Gastroesophageal sphincter (tissue), 4 donors: ENCODE data around the gene AEBP1. TPM values are rescaled to one million over a fixed set of nuclear protein-coding genes. Genes with fewer than 3 reads are reported as not detected.

Experiments
- ATAC-seq: fragments of 150-250 bp; one replicate; pipeline ENCODE4 v1.9.1; 2016; ENCODE audit warnings: mild to moderate bottlenecking, moderate library complexity
- H3K27ac ChIP-seq, 4 donors: fragments of 200-600 bp; sonication (generic) in 3 of 4; 1 replicate in 3 of 4; 2 replicates in 1 of 4; pipeline ENCODE4 v1.5.1; 2016 to 2019
- H3K27me3 ChIP-seq: fragments of 200-600 bp; sonication (generic); one replicate; pipeline ENCODE4 v1.5.1; 2019
- H3K36me3 ChIP-seq, 2 donors: fragments of 200-600 bp; sonication (generic); one replicate each; pipeline ENCODE4 v1.5.1; 2019; ENCODE audit warnings: control low read depth in 1 of 2
- H3K4me1 ChIP-seq, 3 donors: fragments of 200-600 bp; sonication (generic); 1 replicate in 2 of 3; 2 replicates in 1 of 3; pipeline ENCODE4 v1.5.1; 2016 to 2019; ENCODE audit warnings: control low read depth in 2 of 3
- H3K4me3 ChIP-seq, 2 donors: fragments of 200-600 bp; sonication (generic); one replicate each; pipeline ENCODE4 v1.5.1; 2019; ENCODE audit warnings: mild to moderate bottlenecking in 1 of 2, moderate library complexity in 1 of 2
- H3K9me3 ChIP-seq, 3 donors: fragments of 200-600 bp; sonication (generic); one replicate each; pipeline ENCODE4 v1.5.1; 2017 to 2019; ENCODE audit warnings: control low read depth in 2 of 3
- CTCF ChIP-seq, 4 experiments: fragments of 200-600 bp in 2 of 4; fragments of 450-650 bp in 2 of 4; sonication (generic) in 1 of 4; IDR thresholded peaks; one replicate each; pipeline ENCODE4 v1.5.1; 2017 to 2019; ENCODE audit warnings: antibody characterized with exemption in 4 of 4, mild to moderate bottlenecking in 2 of 4, moderate library complexity in 2 of 4
- EP300 ChIP-seq: sonication (generic); formaldehyde crosslinking; IDR thresholded peaks from one replicate; pipeline ENCODE4 v1.6.1; 2017; ENCODE audit warnings: antibody characterized with exemption, mild to moderate bottlenecking
- POLR2A ChIP-seq, 2 donors: fragments of 450-650 bp; IDR thresholded peaks; one replicate each; pipeline ENCODE4 v1.6.1; 2017; ENCODE audit warnings: antibody characterized with exemption in 2 of 2, mild to moderate bottlenecking in 2 of 2, moderate library complexity in 1 of 2
- POLR2AphosphoS5 ChIP-seq: sonication (generic); formaldehyde crosslinking; IDR thresholded peaks from one replicate; pipeline ENCODE4 v1.6.1; 2017; ENCODE audit warnings: antibody characterized with exemption
- WGBS, 2 donors: methylation state at CpG; one replicate each; pipeline ENCODE4 v1.1.5; 2018; ENCODE audit warnings: low coverage in 1 of 2; 5-methylcytosine and 5-hydroxymethylcytosine counted together
- total RNA-seq, 4 donors: library from RNA; depleted of rRNA; stranded (reverse); fragments of >200 nt; gene quantifications; one replicate each; pipeline ENCODE4 v1.1.0, GENCODE V29; 2016

The AEBP1 gene
- total RNA-seq, 4 donors from 2014 or later, result 101 to 248 (median 171) TPM

GRCh38 chr7:44073664-44074348, 30.3 kb upstream of the AEBP1 start:
- H3K27me3 ChIP-seq, result no peaks in the 10 kb centered on the region
- no peaks in the 10 kb centered on the region for H3K9me3 ChIP-seq
- H3K27ac ChIP-seq, result peak overlapping the region in 3 of 4 donors; percentile 69 to 78 (median 72)
- no CpG with 5 or more reads among the region's 26 CpGs for WGBS, 2 donors
- peaks cover 0 to 44% (median 19%) of the 10 kb centered on the region in 3 donors for H3K4me1 ChIP-seq
- ATAC-seq, result peak; percentile 85
- TF ChIP-seq EP300 (no peak), CTCF (IDR thresholded peaks at IDR 0.05) (no peak), POLR2A (IDR thresholded peaks at IDR 0.05) (no peak), POLR2AphosphoS5 (peak; percentile 66)
- H3K36me3 ChIP-seq, result peaks cover 0 to 65% of the 10 kb centered on the region in 2 donors
- H3K4me3 ChIP-seq, result peak overlapping the region in 1 of 2 donors; percentile 13

- H3K9me3 ChIP-seq, result no peaks in the 10 kb centered on the region
- no peak for ATAC-seq
- WGBS, 2 donors, result 89% methylated on average over 4 of the region's 13 CpGs; no CpG with 5 or more reads in 1 of the 2 donors
- peak overlapping the region in 3 of 4 donors; percentile 69 to 78 (median 72) for H3K27ac ChIP-seq
- no peak overlapping the region for H3K4me3 ChIP-seq
- no peak for TF ChIP-seq EP300
- TF ChIP-seq CTCF (IDR thresholded peaks at IDR 0.05), result no peak
- no peak for TF ChIP-seq POLR2A (IDR thresholded peaks at IDR 0.05)
- TF ChIP-seq POLR2AphosphoS5, result no peak
- no peaks in the 10 kb centered on the region for H3K27me3 ChIP-seq
- H3K36me3 ChIP-seq, result peaks cover 0 to 70% of the 10 kb centered on the region in 2 donors
- H3K4me1 ChIP-seq, result peaks cover 0 to 49% (median 19%) of the 10 kb centered on the region in 3 donors
Observed at GRCh38 chr7:44074349-44074695, 29.8 kb upstream of the AEBP1 start.

- H3K36me3 ChIP-seq, result peaks cover 0 to 82% of the 10 kb centered on the region in 2 donors
- 86 to 90% methylated on average over 11 to 15 of the region's 17 CpGs for WGBS, 2 donors
Observed at GRCh38 chr7:44075296-44076075, 28.7 kb upstream of the AEBP1 start.

GRCh38 chr7:44076101-44076895, 27.8 kb upstream of the AEBP1 start:
- TF ChIP-seq POLR2A (IDR thresholded peaks at IDR 0.05), result no peak
- TF ChIP-seq EP300, result no peak
- no peak for TF ChIP-seq CTCF (IDR thresholded peaks at IDR 0.05)
- TF ChIP-seq POLR2AphosphoS5, result no peak
- 90% methylated on average over 2 of the region's 20 CpGs; no CpG with 5 or more reads in 1 of the 2 donors for WGBS, 2 donors
- H3K4me3 ChIP-seq, result no peak overlapping the region
- H3K27me3 ChIP-seq, result no peaks in the 10 kb centered on the region
- peaks cover 0 to 86% of the 10 kb centered on the region in 2 donors for H3K36me3 ChIP-seq
- H3K9me3 ChIP-seq, result no peaks in the 10 kb centered on the region
- ATAC-seq, result no peak
- H3K27ac ChIP-seq, result peak overlapping the region in 1 of 4 donors; percentile 36
- H3K4me1 ChIP-seq, result peaks cover 0 to 69% (median 27%) of the 10 kb centered on the region in 3 donors

More at GRCh38 chr7:44075296-44076075, 28.7 kb upstream of the AEBP1 start:
- no peak for TF ChIP-seq EP300
- no peak for TF ChIP-seq POLR2A (IDR thresholded peaks at IDR 0.05)
- TF ChIP-seq CTCF (IDR thresholded peaks at IDR 0.05), result no peak
- TF ChIP-seq POLR2AphosphoS5, result no peak
- Histone ChIP-seq H3K4me1 (peaks cover 0 to 61% (median 19%) of the 10 kb centered on the region in 3 donors), H3K4me3 (no peak overlapping the region), H3K27me3 (no peaks in the 10 kb centered on the region), H3K9me3 (no peaks in the 10 kb centered on the region), H3K27ac (peak overlapping the region in 1 of 4 donors; percentile 69)
- no peak for ATAC-seq
